Stimulated activated CD8-positive, alpha-beta memory T cell treated with anti-CD3 and anti-CD28 coated beads, Interleukin-12 subunit alpha, Interleukin-12 subunit beta, amount 100 ng/mL, for 1 hour (primary cell): Measurements from ENCODE around the gene LSM12.
"Not testable (repeated sequence)": the region's sequence is repeated elsewhere in the genome, so short reads cannot be mapped to it uniquely, and the experiment has no call there.

Source experiments
- DNase-seq: peaks from one replicate; pipeline ENCODE4 v3.0.0-alpha.2; 2020; ENCODE audit warnings: low read depth

LSM12 gene

DNA sequence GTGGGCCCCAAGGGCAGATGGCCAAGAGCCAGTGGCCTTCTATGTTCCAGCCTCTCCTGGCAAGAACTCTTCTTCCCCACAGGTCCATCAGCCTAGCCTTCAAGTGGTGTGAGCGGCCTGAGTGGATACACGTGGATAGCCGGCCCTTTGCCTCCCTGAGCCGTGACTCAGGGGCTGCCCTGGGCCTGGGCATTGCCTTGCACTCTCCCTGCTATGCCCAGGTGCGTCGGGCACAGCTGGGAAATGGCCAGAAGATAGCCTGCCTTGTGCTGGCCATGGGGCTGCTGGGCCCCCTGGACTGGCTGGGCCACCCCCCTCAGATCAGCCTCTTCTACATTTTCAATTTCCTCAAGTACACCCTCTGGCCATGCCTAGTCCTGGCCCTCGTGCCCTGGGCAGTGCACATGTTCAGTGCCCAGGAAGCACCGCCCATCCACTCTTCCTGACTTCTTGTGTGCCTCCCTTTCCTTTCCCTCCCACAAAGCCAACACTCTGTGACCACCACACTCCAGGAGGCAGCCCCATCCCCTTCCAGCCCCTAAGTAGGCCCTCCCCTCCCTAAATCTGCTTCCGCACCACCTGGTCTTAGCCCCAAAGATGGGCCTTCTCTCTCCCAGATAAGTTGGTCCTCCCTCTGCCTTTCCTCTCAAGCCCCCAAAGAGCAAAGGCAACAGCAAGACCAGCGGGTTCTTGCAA is 9.3 kb upstream of the LSM12 start:
- DNase-seq, result no peak

DNA sequence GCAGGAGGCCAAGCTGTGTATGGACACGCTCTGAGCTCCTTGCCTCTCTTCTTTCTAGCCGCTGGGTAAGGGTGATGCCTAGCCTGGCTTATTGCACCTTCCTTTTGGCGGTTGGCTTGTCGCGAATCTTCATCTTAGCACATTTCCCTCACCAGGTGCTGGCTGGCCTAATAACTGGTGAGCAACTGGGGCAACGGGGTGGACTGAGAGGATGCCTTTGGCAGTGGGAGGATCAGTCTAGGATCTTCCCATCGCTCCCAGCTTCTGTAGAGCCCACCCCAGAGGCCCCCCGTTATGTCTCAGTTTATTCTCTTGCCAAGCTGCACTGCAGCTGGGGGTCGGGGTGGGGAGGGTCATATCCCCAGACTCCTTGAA is 8.4 kb upstream of the LSM12 start:
- no peak for DNase-seq

DNA sequence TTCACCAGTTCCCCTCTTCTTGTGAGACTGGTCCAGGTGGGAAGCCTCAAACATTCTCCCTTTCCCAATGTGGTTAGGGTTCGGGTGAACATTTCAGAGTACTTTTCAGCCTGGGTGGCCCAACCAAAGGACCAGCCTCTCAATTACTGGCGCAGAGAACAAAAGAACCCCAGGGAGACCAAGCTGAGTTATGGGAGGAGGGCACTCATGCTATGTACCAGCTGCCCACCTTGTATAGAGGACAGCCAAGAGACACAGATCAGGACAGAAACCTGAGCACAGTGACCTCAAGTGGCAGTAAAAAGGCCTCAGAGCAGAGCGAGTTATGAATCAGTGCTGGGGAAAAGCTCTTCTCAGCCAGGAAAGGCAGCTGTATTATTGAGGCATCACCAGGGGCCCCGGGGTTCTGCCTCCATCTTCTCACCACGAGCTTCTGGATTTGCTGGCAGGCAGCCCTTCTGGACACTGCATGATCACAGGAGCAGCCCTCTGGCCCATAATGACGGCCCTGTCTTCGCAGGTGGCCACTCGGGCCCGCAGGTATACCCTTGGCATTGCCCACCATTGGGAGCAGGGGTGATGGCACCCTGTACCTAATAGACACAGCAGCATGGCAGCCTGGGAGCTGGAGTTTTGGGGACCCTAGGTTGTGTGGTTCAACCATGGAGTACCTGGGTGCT is 7.9 kb upstream of the LSM12 start:
- no peak for DNase-seq

DNA sequence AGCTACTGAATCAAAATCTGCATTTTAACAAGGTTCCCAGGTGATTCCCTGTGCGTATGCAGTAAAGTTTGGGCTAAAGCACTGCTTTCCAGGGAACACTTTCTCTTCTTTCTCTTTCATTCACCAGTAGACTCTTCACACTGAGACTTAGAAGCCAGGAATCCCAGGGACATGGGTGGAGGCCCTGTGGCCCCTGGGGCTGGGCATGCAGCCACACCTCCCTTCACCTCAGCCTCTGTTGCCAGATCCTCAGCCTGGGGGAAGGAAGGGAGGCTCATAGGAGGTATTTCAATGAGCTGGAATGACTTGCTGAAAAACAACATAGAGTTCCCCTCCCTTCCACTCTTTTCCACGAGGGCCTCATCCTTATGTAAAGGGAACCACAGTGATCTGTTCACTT is 5.3 kb upstream of the LSM12 start:
- no peak for DNase-seq

DNA sequence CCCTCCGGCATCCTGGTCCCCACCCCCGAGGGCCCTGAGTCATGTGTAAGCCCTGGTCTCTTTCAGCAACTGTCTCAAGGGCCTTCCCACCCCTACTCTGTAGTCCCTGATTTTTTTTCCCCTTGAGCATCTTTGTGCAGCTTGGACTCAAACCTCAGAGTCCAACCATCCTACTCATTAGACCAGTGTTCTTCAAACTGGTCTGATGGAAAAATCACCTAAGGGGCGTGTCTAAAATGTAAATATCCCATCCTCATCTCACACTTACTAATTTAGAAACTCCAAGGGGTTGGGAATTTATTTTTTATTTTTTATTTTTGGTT is 4.7 kb upstream of the LSM12 start:
- no peak for DNase-seq

DNA sequence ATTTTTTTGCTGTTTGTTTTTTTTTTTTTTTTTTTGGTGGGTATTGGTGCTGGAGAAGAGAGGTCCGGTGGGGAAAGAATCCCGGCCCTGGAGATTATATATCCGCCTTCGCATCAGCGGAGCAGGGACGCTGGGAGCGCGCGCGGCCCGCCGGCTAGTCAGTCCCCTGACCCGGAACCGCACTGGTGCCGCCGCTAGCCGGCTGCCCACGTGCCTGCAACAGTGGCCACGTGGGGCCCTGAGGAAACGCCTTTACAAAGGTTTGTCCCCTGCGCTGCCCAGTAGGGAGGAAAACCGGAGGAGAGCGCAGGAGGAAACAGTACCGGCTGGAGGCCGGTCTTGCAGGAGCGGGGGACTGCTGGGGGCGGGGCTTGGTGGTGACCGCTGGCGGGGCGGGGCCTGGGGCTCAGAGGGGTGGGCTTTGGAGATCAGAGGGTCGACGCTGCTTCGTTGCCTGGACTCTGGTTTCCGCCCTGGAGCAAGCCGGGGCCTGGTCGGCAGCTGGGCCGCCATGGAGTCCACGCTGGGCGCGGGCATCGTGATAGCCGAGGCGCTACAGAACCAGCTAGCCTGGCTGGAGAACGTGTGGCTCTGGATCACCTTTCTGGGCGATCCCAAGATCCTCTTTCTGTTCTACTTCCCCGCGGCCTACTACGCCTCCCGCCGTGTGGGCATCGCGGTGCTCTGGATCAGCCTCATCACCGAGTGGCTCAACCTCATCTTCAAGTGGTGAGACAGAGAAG is 4.2 kb upstream of the LSM12 start, which contains the start of gene G6PC3:
Gene G6PC3 (plus strand): TSS at position 281 of the 743 bp plus-strand sequence. CDS start 231 bp downstream, at position 512.
- peak; percentile 60 for DNase-seq

DNA sequence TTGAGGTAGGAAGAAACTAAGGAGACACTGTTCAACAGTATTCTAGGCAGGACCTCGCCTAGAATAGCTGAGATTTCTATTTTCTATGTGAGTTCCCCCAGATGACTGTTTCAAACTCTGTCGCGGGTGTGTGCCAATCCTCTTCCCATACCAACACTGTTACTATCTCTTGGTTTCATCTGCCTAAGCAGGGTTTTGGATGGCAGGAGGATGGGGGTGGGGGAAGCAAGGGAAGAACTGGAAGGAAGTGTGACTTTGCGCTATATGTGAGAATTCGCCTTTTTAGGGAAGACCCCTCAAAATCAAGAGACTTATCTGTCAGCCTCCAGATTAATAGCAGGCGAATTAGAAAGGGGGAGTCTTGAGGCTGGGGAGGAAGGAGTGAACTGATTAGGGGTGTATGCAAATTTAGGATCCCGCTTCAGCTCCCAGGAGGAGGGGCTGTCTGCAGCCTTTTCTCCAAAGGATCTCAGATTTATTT is 3.5 kb upstream of the LSM12 start:
- no peak for DNase-seq

DNA sequence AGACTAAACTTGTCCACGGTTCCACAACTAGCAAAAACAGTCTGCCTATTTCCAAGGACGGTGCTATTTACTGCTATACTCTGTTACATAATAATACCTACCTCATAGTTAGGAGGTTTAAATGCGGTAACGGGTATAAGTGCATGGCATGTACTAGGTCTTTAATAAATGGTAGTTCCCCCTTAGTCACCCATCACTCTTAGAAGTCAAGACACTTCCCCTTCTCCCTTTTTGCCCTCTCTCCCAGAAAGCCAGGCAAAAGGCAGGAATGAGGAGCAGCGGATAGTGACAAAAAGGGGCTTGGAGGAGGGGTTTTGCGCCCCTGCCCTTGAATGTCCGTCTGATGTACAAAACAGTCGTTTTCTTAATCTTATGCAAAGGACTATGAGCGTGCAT is 1.1 kb upstream of the LSM12 start:
- DNase-seq, result no peak

DNA sequence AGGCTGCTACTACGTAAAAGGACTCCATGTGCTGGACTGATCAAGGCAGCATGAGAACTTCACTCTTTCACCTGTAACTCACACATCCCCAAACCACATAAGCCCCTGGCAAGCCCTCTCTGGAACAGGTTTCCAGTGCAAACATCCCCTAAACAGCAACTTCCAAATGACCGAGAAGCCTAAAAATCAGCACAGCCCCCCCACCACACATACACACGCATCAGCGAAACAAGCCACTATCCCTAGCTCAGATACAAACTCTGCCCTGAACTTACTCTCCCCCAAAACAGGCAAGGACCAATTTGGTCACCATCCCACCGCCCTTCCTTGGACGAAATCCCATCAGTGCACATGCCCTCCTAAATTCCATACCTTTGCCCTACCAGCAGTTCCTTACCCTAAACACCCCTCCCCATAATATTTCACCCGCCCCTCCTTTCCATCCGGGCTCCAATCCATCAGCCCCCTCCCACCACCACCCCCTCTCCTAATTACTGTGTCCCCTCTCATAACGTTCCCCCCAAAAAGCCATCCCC is 735 bp downstream of the LSM12 start:
- no peak for DNase-seq

DNA sequence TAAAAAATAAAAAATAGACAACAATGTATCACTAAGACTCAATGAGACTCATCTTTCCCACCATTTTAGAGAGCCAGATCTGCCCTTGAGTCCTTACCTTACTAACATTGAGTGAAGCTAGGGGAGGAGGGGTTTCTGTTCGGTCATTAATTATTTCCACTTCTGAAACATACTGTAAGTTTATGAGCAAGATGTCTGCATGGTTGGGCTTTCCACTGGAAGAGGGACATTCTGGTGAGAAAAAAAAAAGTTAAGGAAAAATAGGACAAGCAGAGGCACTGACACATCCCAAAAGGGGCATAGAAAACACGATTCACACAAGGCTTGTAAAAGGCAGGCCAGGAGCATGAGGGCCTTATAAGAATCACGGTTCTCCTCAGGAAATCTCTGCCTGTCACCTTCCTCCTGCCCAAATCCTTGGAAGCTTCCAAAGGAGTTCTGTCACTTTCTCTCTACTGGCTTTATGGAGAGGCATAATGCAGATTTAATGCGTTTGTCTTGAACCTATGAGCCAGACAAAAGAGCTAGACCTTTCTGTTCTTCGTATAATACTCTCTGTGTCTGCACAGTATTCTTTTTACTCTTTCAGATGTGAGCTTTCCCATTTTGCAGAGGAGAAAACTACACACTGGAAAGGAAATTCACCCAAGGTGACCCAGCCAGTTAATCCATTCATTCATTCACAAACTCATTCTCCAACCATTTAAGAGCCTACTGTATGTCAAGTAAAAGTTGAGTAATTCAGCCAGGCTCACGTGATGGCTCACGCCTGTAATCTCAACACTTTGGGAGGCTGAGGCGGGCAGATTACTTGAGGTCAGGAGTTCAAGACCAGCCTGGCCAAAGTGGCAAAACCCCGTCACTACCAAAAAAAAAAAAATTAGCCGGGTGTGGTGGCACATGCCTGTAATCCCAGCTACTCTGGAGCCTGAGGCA is 2.5 kb downstream of the LSM12 start:
- no peak for DNase-seq

DNA sequence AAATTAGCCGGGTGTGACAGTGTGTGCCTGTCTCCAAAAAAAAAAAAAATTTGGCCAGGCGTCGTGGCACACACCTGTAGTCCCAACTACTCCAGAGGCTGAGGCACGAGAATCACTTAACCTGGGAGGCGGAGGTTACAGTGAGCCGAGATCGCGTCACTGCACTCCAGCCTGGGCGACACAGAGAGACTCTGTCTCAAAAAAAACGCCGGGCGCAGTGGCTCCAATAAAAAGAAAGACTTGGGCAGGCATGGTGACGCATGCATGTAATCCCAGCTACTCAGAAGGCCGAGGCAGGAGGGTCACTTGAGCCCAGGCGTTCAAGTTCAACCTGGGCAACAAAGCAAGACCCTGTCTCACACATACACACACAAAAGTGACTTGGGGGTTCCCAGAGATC is 3.6 kb downstream of the LSM12 start:
- DNase-seq, result no peak

DNA sequence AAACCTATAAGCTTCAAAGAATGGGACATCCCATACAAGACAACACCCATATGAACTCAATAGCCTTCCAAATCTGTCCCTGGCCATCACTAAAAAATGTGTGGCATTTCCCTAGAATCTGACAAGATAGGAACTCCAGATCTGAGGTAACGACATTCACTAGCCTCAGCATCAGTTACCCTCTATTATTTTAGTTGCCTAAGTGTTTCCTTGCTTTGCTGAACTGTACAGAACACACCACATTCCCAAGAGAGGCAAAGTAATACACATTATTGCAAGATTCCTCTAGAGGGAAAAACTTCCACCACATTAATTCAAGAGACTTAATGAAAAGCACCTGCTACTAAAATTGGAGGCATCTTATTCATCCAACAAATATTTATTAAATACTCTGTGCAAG is 5.0 kb downstream of the LSM12 start:
- DNase-seq, result no peak

DNA sequence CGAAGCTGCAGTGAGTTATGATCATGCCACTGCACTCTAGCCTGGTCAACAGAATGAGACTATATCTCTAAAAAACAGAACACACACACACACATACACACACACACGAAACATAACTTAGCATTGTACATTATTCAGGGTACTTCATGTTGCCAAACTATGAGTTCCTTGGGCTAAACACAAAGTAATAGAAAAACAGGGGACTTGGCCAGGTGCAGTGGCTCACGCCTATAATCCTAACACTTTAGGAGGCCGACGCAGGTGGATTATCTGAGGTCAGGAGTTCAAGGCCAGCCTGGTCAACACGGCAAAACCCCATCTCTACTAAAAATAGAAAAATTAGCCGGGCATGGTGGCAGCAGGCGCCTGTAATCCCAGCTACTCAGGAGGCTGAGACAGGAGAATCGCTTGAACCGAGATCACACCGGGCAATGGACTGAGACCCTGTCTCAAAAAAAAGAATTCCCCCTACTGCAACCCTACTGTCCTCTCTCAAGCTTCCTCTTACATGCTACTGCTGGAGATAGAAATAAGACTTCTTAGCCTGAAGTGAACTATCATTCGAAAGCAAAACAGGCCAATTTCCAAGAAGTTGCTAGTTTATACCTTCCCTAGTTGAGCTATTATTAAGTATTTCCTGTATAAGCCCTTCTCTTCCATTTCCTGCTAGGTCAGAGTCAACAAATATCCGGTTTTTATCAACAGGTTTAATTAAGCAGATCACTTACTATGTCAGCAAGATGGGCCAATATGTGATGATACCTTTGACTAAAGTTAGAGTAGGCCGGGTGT is 7.2 kb downstream of the LSM12 start:
- DNase-seq, result no peak

DNA sequence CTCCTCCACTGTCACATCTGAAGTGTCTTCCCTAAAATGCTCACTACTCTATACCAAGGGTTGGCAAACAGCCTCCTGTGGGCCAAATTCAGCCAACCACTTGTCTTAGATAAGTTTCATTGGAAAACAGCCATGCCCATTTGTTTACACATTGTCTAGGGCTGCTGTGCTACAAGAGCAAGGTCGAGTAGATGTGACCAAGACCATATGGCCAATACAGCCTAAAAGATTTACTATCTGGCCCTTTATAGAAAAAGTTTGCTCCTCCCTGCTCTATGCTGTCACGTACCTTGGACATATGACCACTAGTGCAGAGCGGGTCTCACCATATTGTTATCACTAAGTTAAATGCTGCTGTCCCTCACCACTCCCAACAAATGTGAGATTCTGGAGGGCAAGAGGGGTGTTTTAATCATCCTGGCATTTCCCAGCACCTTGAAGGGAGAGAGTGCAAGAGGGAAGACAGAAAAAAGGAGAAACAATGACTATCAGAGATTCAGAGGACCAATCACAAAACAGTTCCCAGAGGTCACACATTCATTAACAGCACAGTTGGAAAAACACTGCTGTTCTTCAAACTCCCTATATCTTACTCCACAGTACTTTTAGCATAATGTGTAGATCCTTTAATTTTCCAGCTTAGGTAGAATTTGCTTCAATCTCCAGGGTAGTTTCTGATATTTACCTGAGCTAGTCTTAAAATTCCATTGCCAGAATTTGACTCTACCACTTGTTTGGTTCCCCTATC is 13.2 kb downstream of the LSM12 start:
- DNase-seq, result no peak

DNA sequence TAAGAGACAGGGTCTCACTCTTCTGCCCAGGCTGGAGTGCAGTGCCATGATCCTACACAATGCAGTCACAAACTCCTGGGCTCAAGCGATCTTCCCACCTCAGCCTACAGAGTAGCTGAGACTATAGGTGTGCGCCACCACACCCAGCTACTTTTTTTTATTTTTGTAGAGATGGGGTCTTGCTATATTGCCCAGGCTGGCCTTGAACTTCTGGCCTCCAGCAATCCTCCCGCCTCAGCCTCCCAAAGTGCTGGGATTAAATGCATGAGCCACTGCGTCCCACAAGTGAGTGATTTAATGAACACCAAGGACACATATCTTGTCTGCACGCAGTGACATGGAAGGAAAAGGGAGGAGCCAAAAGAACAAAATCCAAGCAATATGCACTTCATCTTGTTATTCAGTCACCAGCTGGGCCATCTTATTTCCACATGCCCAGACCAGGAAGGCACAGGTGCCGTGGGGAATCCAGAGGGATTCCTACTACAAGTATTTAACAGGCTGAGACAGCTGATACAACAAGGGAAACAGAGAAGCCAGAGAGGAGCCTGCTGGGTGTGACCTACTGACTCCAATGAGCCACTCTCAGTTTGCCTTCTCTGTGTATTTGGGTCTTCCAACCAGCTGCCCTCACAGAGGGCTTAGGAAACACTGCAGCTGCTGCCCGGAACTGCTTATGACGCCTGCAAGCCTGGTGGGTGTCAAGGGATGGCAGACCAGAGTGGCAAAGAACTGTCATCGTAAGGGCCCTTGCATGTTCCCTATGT is 17.0 kb downstream of the LSM12 start:
- DNase-seq, result no peak

DNA sequence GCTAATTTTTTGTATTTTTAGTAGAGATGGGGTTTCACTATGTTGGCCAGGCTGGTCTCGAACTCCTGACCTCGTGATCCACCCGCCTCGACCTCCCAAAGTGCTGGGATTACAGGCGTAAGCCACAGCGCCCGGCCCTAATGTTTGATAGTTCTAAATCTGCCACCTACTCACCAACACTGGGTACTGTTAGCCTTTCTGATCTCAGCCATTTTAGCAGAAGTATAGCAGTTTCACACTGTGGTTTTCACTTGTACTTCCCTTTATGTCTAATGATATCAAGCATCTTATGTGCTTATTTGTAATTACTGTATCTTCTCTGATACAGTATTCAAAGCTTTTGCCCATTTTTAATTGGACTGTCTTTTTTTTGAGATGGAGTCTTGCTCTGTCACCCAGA is 19.6 kb downstream of the LSM12 start:
- not testable (repeated sequence) for DNase-seq

DNA sequence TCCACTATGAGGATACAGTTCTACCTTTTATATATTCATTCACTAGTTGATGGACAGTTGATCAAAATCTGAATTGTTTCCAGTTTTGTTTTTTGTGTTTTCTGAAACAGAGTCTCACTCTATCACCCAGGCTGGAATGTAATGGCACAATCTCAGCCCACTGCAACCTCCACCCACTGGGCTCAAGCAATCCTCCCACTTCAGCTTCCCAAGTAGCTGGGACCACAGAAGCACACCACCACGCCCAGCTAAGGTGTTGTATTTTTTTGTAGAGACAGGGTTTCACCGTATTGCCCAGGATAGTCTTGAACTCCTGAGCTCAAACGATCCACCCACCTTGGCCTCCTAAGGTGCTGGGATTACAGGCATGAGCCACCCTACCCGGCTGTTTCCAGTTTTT is 21.0 kb downstream of the LSM12 start:
- DNase-seq, result no peak

DNA sequence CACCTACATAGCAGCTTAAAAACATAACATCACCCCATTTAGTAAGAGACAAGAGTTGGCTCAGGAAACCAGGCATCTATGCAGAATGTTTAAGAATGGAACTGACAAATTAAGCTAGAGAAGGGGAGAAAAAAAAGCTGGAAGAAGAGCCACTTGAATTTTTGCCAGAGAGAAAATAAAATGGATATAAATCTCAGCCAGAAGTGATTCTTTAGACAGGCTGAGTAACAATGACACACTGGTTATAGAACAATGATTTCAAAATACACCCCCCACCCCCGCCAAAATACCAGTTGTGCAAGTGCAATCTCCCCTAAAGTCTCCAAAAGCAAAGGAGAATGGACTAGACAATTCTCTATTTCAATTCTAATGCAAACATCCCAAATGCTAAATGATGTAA is 22.4 kb downstream of the LSM12 start:
- DNase-seq, result no peak

DNA sequence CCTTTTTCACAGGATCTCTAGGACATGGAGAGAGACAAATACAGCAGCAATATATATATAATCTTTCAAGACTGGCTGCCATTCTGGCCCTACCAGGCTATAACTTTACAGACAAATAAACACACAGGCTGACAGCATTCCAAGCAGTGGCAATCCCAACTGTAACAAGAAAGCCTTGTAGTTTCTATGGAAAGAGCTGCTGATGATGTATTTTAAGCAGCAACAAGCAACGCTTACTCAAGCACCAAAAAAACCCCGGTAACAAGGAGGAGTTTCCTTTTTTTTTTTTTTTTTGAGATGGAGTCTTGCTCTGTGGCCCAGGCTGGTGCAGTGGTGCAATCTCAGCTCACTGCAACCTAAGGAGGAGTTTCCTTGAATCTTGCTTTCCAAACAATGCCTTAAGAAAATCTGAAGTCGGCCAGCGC is 23.2 kb downstream of the LSM12 start:
- no peak for DNase-seq
